ENCODE measurements around the gene SFXN5.

Gene SFXN5

GRCh38 chr2:73023497-73023896 lies 48.0 kb downstream of the SFXN5 start:
- Histone ChIP-seq H3K4me3 (replicated peaks; ENCODE audit: low read depth, low read length) (no peak overlapping the region), H3K27me3 (replicated peaks; ENCODE audit: control insufficient read depth, insufficient read depth, low read length) (no peaks in the 10 kb centered on the region), H3K36me3 (ENCODE audit: control insufficient read depth, insufficient read depth, low read length) (no peaks in the 10 kb centered on the region; the same call in 1 of the 2 replicates)
- TF ChIP-seq CTCF (IDR thresholded peaks at IDR 0.05; ENCODE audit: insufficient read depth, low read length, poor library complexity, severe bottlenecking) = no peak
- DNase-seq (ENCODE audit: extremely low read depth, insufficient read length) = no peak

GRCh38 chr2:73022024-73022568 lies 49.4 kb downstream of the SFXN5 start:
- Histone ChIP-seq H3K36me3 (ENCODE audit: control insufficient read depth, insufficient read depth, low read length) (no peaks in the 10 kb centered on the region; the same call in 1 of the 2 replicates), H3K27me3 (replicated peaks; ENCODE audit: control insufficient read depth, insufficient read depth, low read length) (no peaks in the 10 kb centered on the region), H3K4me3 (replicated peaks; ENCODE audit: low read depth, low read length) (no peak overlapping the region)
- no peak for DNase-seq (ENCODE audit: extremely low read depth, insufficient read length)
- no peak for TF ChIP-seq CTCF (IDR thresholded peaks at IDR 0.05; ENCODE audit: insufficient read depth, low read length, poor library complexity, severe bottlenecking)

- DNase-seq (ENCODE audit: extremely low read depth, insufficient read length) = no peak
- TF ChIP-seq CTCF (IDR thresholded peaks at IDR 0.05; ENCODE audit: insufficient read depth, low read length, poor library complexity, severe bottlenecking) = no peak
- Histone ChIP-seq H3K27me3 (replicated peaks; ENCODE audit: control insufficient read depth, insufficient read depth, low read length) (no peaks in the 10 kb centered on the region), H3K4me3 (replicated peaks; ENCODE audit: low read depth, low read length) (no peak overlapping the region), H3K36me3 (ENCODE audit: control insufficient read depth, insufficient read depth, low read length) (no peaks in the 10 kb centered on the region; the same call in 1 of the 2 replicates)
Measured at GRCh38 chr2:73021371-73022010, 50.0 kb downstream of the SFXN5 start.

GRCh38 chr2:73020657-73021370 lies 50.7 kb downstream of the SFXN5 start:
- Histone ChIP-seq H3K36me3 (ENCODE audit: control insufficient read depth, insufficient read depth, low read length) (no peaks in the 10 kb centered on the region; the same call in 1 of the 2 replicates), H3K4me3 (replicated peaks; ENCODE audit: low read depth, low read length) (no peak overlapping the region), H3K27me3 (replicated peaks; ENCODE audit: control insufficient read depth, insufficient read depth, low read length) (no peaks in the 10 kb centered on the region)
- DNase-seq (ENCODE audit: extremely low read depth, insufficient read length) = no peak
- no peak for TF ChIP-seq CTCF (IDR thresholded peaks at IDR 0.05; ENCODE audit: insufficient read depth, low read length, poor library complexity, severe bottlenecking)

- no peak for TF ChIP-seq CTCF (IDR thresholded peaks at IDR 0.05; ENCODE audit: insufficient read depth, low read length, poor library complexity, severe bottlenecking)
- Histone ChIP-seq H3K36me3 (ENCODE audit: control insufficient read depth, insufficient read depth, low read length) (no peaks in the 10 kb centered on the region; the same call in 1 of the 2 replicates), H3K27me3 (replicated peaks; ENCODE audit: control insufficient read depth, insufficient read depth, low read length) (no peaks in the 10 kb centered on the region), H3K4me3 (replicated peaks; ENCODE audit: low read depth, low read length) (no peak overlapping the region)
- no peak for DNase-seq (ENCODE audit: extremely low read depth, insufficient read length)
Measured at GRCh38 chr2:73020306-73020656, 51.2 kb downstream of the SFXN5 start.

Data from GM06990 (cell line).